Endothelial cell of umbilical vein (primary cell): Measurements from ENCODE around the gene MMP23B. TPM values are rescaled to one million over a fixed set of nuclear protein-coding genes. Genes with fewer than 3 reads are reported as not detected.

ENCODE experiments used
- BruUV-seq: library from RNA; stranded (reverse); fragments of 400-500 nt; replicated peaks from 2 replicates; lab custom pipeline; 2021; lab: Mats Ljungman, UMichigan
- CTCF ChIA-PET: fragments of 300-600, 350-600 bp; sonication (Branson Sonifier 250); formaldehyde crosslinking; loops from one replicate; lab custom pipeline; 2021; ENCODE audit warnings: antibody characterized with exemption, inconsistent platforms; lab: Charles Lee
- POLR2A ChIA-PET: fragments of 300-600, 350-600 bp; sonication (Branson Sonifier 250); formaldehyde crosslinking; loops from one replicate; lab custom pipeline; 2021; ENCODE audit warnings: antibody characterized with exemption, inconsistent platforms; lab: Charles Lee
- DNase-seq: peaks from one replicate; pipeline ENCODE4 v3.0.0-alpha.2; 2011; ENCODE audit warnings: low read depth, low spot score
- FAIRE-seq: peaks from 2 replicates; lab custom pipeline; 2011; peaks lifted over from hg19 to GRCh38; lab: Jason Lieb, UNC
- H2AFZ ChIP-seq: 2 replicates; pipeline ENCODE4 v1.6.0; 2012; ENCODE audit warnings: low read depth, low read length, control low read depth, inconsistent platforms
- H3K27ac ChIP-seq: 2 replicates; pipeline ENCODE4 v1.5.1; 2011; ENCODE audit warnings: low read depth, mild to moderate bottlenecking, control low read depth, low read length, moderate library complexity; ENCODE audit not compliant: insufficient read depth
- H3K27me3 ChIP-seq, 2 experiments: 2 replicates each; pipeline versions ENCODE4 v1.6.0 to v1.6.1; 2011; ENCODE audit warnings: low read length in 2 of 2, mixed read lengths in 1 of 2; ENCODE audit not compliant: control insufficient read depth in 2 of 2, insufficient read depth in 2 of 2
- H3K36me3 ChIP-seq, 2 experiments: 2 replicates in 1 of 2; 3 replicates in 1 of 2; pipeline ENCODE4 v1.5.1; 2011; ENCODE audit warnings: low read length in 2 of 2, mild to moderate bottlenecking in 1 of 2, moderate library complexity in 1 of 2; ENCODE audit not compliant: control insufficient read depth in 2 of 2, insufficient read depth in 2 of 2; ENCODE audit errors: extremely low read depth in 1 of 2
- H3K4me1 ChIP-seq: 3 replicates; pipeline ENCODE4 v1.5.1; 2011; ENCODE audit warnings: mild to moderate bottlenecking, low read length; ENCODE audit not compliant: control insufficient read depth, insufficient read depth; ENCODE audit errors: extremely low read depth
- H3K4me2 ChIP-seq: 2 replicates; pipeline ENCODE4 v1.6.1; 2011; ENCODE audit warnings: low read length, control low read depth, mixed read lengths; ENCODE audit not compliant: insufficient read depth
- H3K4me3 ChIP-seq, 3 experiments: fragments of 200-600 bp in 1 of 3; sonication (generic), shearing (Covaris generic) in 1 of 3; replicated peaks in 1 of 3; 2 replicates each; pipeline ENCODE4 v1.5.1; 2011 to 2016; ENCODE audit warnings: control low read depth in 3 of 3, low read length in 3 of 3, mild to moderate bottlenecking in 2 of 3, inconsistent platforms in 1 of 3, low read depth in 1 of 3, moderate library complexity in 1 of 3; ENCODE audit not compliant: insufficient read depth in 1 of 3
- H3K79me2 ChIP-seq: 2 replicates; pipeline ENCODE4 v1.6.0; 2012; ENCODE audit warnings: low read length, inconsistent platforms; ENCODE audit not compliant: control insufficient read depth, insufficient read depth
- H3K9ac ChIP-seq: replicated peaks from 2 replicates; pipeline ENCODE3; 2011; ENCODE audit warnings: low read length, control low read depth; ENCODE audit not compliant: insufficient read depth; ENCODE audit errors: extremely low read depth
- H3K9me1 ChIP-seq: replicated peaks from 3 replicates; pipeline ENCODE4 v1.6.0; 2011; ENCODE audit warnings: mild to moderate bottlenecking, low read length; ENCODE audit not compliant: control insufficient read depth, insufficient read depth; ENCODE audit errors: extremely low read depth
- H3K9me3 ChIP-seq: replicated peaks from 2 replicates; pipeline ENCODE4 v1.5.1; 2012; ENCODE audit warnings: low read length, inconsistent platforms; ENCODE audit not compliant: control insufficient read depth, insufficient read depth
- H4K20me1 ChIP-seq: replicated peaks from 2 replicates; pipeline ENCODE3; 2011; ENCODE audit warnings: mild to moderate bottlenecking, low read length; ENCODE audit not compliant: control insufficient read depth, insufficient read depth; ENCODE audit errors: extremely low read depth
- CTCF ChIP-seq, 2 donors: IDR thresholded peaks; 1 replicate in 1 of 2; 2 replicates in 1 of 2; pipeline ENCODE4 v1.5.1; 2011; ENCODE audit warnings: low read length in 2 of 2, mild to moderate bottlenecking in 2 of 2, moderate library complexity in 2 of 2, control low read depth in 1 of 2, inconsistent platforms in 1 of 2, low read depth in 1 of 2; ENCODE audit not compliant: insufficient read depth in 1 of 2; ENCODE audit errors: extremely low read depth in 1 of 2
- EZH2 ChIP-seq: IDR thresholded peaks from 2 replicates; pipeline ENCODE4 v1.6.1; 2012; ENCODE audit warnings: borderline replicate concordance, low read depth, mild to moderate bottlenecking, moderate library complexity, low read length, inconsistent platforms; ENCODE audit not compliant: severe bottlenecking
- FOS ChIP-seq: IDR thresholded peaks from 2 replicates; pipeline ENCODE4 v1.6.1; 2011; ENCODE audit warnings: mild to moderate bottlenecking, low read length, moderate library complexity, borderline replicate concordance; ENCODE audit not compliant: insufficient read depth
- GATA2 ChIP-seq: IDR thresholded peaks from 2 replicates; pipeline ENCODE4 v1.7.0; 2011; ENCODE audit warnings: low read depth, mild to moderate bottlenecking, moderate library complexity, mixed read lengths, low read length; ENCODE audit not compliant: insufficient read length, insufficient read depth
- JUN ChIP-seq: IDR thresholded peaks from 2 replicates; pipeline ENCODE4 v1.6.1; 2011; ENCODE audit warnings: borderline replicate concordance, low read depth; ENCODE audit not compliant: insufficient read length, insufficient read depth
- MAX ChIP-seq: IDR thresholded peaks from 2 replicates; pipeline ENCODE4 v1.6.1; 2011; ENCODE audit not compliant: insufficient read depth, insufficient read length
- MYC ChIP-seq: IDR thresholded peaks from one replicate; pipeline ENCODE4 v1.6.1; 2011; ENCODE audit warnings: mild to moderate bottlenecking, low read depth, low read length
- POLR2A ChIP-seq: IDR thresholded peaks from 2 replicates; pipeline ENCODE4 v1.6.1; 2012; ENCODE audit warnings: low read depth, mild to moderate bottlenecking, control low read depth, low read length
- POLR2AphosphoS5 ChIP-seq: IDR thresholded peaks from 2 replicates; pipeline ENCODE4 v1.6.1; 2012; ENCODE audit warnings: low read depth, mild to moderate bottlenecking, control low read depth, low read length, moderate library complexity; ENCODE audit not compliant: insufficient read depth
- dilution Hi-C: fragments of 300-500 bp; cut with MboI; formaldehyde crosslinking; loops from one replicate; pipeline ENCODE4 v1.15.0; 2019; ENCODE audit warnings: low sequenced_read_pairs; ENCODE audit not compliant: extremely low pct_ligation_motif_present
- intact Hi-C: fragments of 100-400 bp; cut with micrococcal nuclease; formaldehyde crosslinking; loops from one replicate; pipeline ENCODE4 v1.10.0; 2022
- polyA plus RNA-seq, 4 experiments: library from polyadenylated mRNA; depleted of rRNA in 3 of 4; stranded (reverse) in 3 of 4; unstranded in 1 of 4; fragments of >200 nt; gene quantifications; 2 replicates each; pipeline versions ENCODE4 v1.2.1 to v1.2.3, GENCODE V29; 2011 to 2012; ENCODE audit warnings: missing spikeins in 1 of 4
- total RNA-seq: library from RNA; stranded (reverse); gene quantifications from 2 replicates; pipeline ENCODE4 v1.2.3, GENCODE V29; 2021

The MMP23B gene
- total and polyA plus RNA-seq, 2 donors (not counting 3 experiments of a cell fraction or from before 2014, with no cell fraction given) = 0.62 to 5.3 TPM

GRCh38 chr1:1613509-1614082 lies 18.4 kb upstream of the MMP23B start:
- no peak overlapping the region for H3K4me3 ChIP-seq
- FAIRE-seq (no peak), DNase-seq (no peak)
- CTCF ChIA-PET = interaction anchor here (1.2 kb wide), 1 partner anchor 36 kb away, joined by 6 read pairs; no protein-coding TSS in a partner anchor
- H3K79me2 ChIP-seq = peaks cover 3% of the 10 kb centered on the region
- H3K9me3 ChIP-seq = no peaks in the 10 kb centered on the region
- POLR2A ChIA-PET = no interaction called here
- dilution Hi-C loops = no loop called here
- no TSS peak for BruUV-seq
- H3K4me2 ChIP-seq = no peak overlapping the region
- no peak overlapping the region for H3K27ac ChIP-seq
- no peaks in the 10 kb centered on the region for H3K27me3 ChIP-seq
- H4K20me1 ChIP-seq = no peaks in the 10 kb centered on the region
- H3K9ac ChIP-seq = no peak overlapping the region
- H3K9me1 ChIP-seq = no peaks in the 10 kb centered on the region
- TF ChIP-seq POLR2A (no peak), MAX (no peak), MYC (no peak), POLR2AphosphoS5 (no peak), EZH2 (no peak), FOS (no peak), JUN (no peak), GATA2 (no peak), CTCF (IDR thresholded peaks at IDR 0.05; ENCODE audit: extremely low read depth in 1 of 2, insufficient read depth in 1 of 2, low read depth in 1 of 2, low read length in 2 of 2) (no peak)
- H2AFZ ChIP-seq = no peak overlapping the region
- intact Hi-C loops = no loop called here
- peaks cover 16% of the 10 kb centered on the region for H3K4me1 ChIP-seq
- H3K36me3 ChIP-seq = peaks cover 0 to 2% of the 10 kb centered on the region in 2 experiments
